Activated CD8-positive, alpha-beta memory T cell treated with anti-CD3 and anti-CD28 coated beads, Interleukin-2, amount 10 ng/mL, durations not matched to agents 7 days and 5 days (primary cell): ENCODE measurements around the gene PLPP4. TPM values are rescaled to one million over a fixed set of nuclear protein-coding genes. Genes with fewer than 3 reads are reported as not detected.

Experiments used
- ATAC-seq: fragments of 150-1000 bp; cut with Tn5 transposase; one replicate; pipeline ENCODE4 v1.10.0; 2021; ENCODE audit warnings: moderate library complexity
- CTCF ChIA-PET: fragments of 350-600 bp; sonication (Branson Sonifier 250); formaldehyde crosslinking; loops from one replicate; lab custom pipeline; 2021; ENCODE audit warnings: antibody characterized with exemption; lab: Charles Lee
- DNase-seq: peaks from one replicate; pipeline ENCODE4 v3.0.0-alpha.2; 2020
- H3K27ac Mint-ChIP-seq: one replicate; pipeline ENCODE4 v1.8.0; 2021; ENCODE audit warnings: mild to moderate bottlenecking, mixed read lengths
- H3K27me3 Mint-ChIP-seq: one replicate; pipeline ENCODE4 v1.8.0; 2021; ENCODE audit warnings: mixed read lengths
- H3K36me3 Mint-ChIP-seq: one replicate; pipeline ENCODE4 v1.8.0; 2021; ENCODE audit warnings: mild to moderate bottlenecking, mixed read lengths
- H3K4me1 Mint-ChIP-seq: one replicate; pipeline ENCODE4 v1.8.0; 2021; ENCODE audit warnings: mixed read lengths
- H3K4me3 Mint-ChIP-seq: one replicate; pipeline ENCODE4 v1.8.0; 2021; ENCODE audit warnings: mild to moderate bottlenecking, moderate library complexity, mixed read lengths
- H3K9me3 Mint-ChIP-seq: one replicate; pipeline ENCODE4 v1.8.0; 2022; ENCODE audit warnings: low read depth, mixed read lengths
- total RNA-seq, 2 experiments: library from RNA; stranded (reverse); gene quantifications; one replicate each; pipeline ENCODE4 v1.2.3, GENCODE V29; 2021

PLPP4 gene
- total RNA-seq, 2 experiments from 2014 or later, result not detected

- Mint-ChIP-seq H3K4me3 (no peak overlapping the region), H3K27me3 (no peaks in the 10 kb centered on the region), H3K27ac (no peak overlapping the region), H3K36me3 (no peaks in the 10 kb centered on the region), H3K4me1 (no peaks in the 10 kb centered on the region), H3K9me3 (no peaks in the 10 kb centered on the region)
- CTCF ChIA-PET, result no interaction called here
- no peak for DNase-seq
- ATAC-seq, result no peak
Observed at GRCh38 chr10:120586471-120586872, 129.4 kb downstream of the PLPP4 start.

- no peaks in the 10 kb centered on the region for H3K4me1 Mint-ChIP-seq
- H3K27ac Mint-ChIP-seq, result no peak overlapping the region
- CTCF ChIA-PET, result no interaction called here
- H3K9me3 Mint-ChIP-seq, result peaks cover 3% of the 10 kb centered on the region
- no peak for ATAC-seq
- DNase-seq, result no peak
- H3K27me3 Mint-ChIP-seq, result no peaks in the 10 kb centered on the region
- H3K4me3 Mint-ChIP-seq, result no peak overlapping the region
- H3K36me3 Mint-ChIP-seq, result no peaks in the 10 kb centered on the region
Observed at GRCh38 chr10:120587061-120587460, 130.0 kb downstream of the PLPP4 start.

- H3K36me3 Mint-ChIP-seq, result no peaks in the 10 kb centered on the region
- no peak overlapping the region for H3K27ac Mint-ChIP-seq
- CTCF ChIA-PET, result no interaction called here
- H3K4me1 Mint-ChIP-seq, result no peaks in the 10 kb centered on the region
- ATAC-seq, result no peak
- peaks cover 4% of the 10 kb centered on the region for H3K9me3 Mint-ChIP-seq
- DNase-seq, result no peak
- H3K27me3 Mint-ChIP-seq, result no peaks in the 10 kb centered on the region
- no peak overlapping the region for H3K4me3 Mint-ChIP-seq
Observed at GRCh38 chr10:120588311-120588710, 131.3 kb downstream of the PLPP4 start.

- Mint-ChIP-seq H3K27me3 (no peaks in the 10 kb centered on the region), H3K27ac (no peak overlapping the region), H3K36me3 (no peaks in the 10 kb centered on the region), H3K4me3 (no peak overlapping the region), H3K4me1 (no peaks in the 10 kb centered on the region), H3K9me3 (peaks cover 4% of the 10 kb centered on the region)
- ATAC-seq, result no peak
- DNase-seq, result no peak
- CTCF ChIA-PET, result no interaction called here
Observed at GRCh38 chr10:120593693-120594092, 136.7 kb downstream of the PLPP4 start.

GRCh38 chr10:120597902-120598301 is 140.9 kb downstream of the PLPP4 start:
- ATAC-seq (no peak), DNase-seq (no peak)
- H3K36me3 Mint-ChIP-seq, result no peaks in the 10 kb centered on the region
- CTCF ChIA-PET, result no interaction called here
- no peak overlapping the region for H3K4me3 Mint-ChIP-seq
- H3K27me3 Mint-ChIP-seq, result no peaks in the 10 kb centered on the region
- no peaks in the 10 kb centered on the region for H3K4me1 Mint-ChIP-seq
- no peak overlapping the region for H3K27ac Mint-ChIP-seq
- H3K9me3 Mint-ChIP-seq, result no peaks in the 10 kb centered on the region

GRCh38 chr10:120598386-120598785 is 141.4 kb downstream of the PLPP4 start:
- no peak for ATAC-seq
- Mint-ChIP-seq H3K27ac (no peak overlapping the region), H3K4me3 (no peak overlapping the region), H3K27me3 (no peaks in the 10 kb centered on the region), H3K9me3 (no peaks in the 10 kb centered on the region), H3K4me1 (no peaks in the 10 kb centered on the region), H3K36me3 (no peaks in the 10 kb centered on the region)
- CTCF ChIA-PET, result no interaction called here
- DNase-seq, result no peak

- CTCF ChIA-PET, result no interaction called here
- H3K4me1 Mint-ChIP-seq, result no peaks in the 10 kb centered on the region
Observed at GRCh38 chr10:120599200-120599724, 142.2 kb downstream of the PLPP4 start.

GRCh38 chr10:120600871-120601649 is 144.0 kb downstream of the PLPP4 start:
- no peak overlapping the region for H3K27ac Mint-ChIP-seq
- CTCF ChIA-PET, result no interaction called here
- no peaks in the 10 kb centered on the region for H3K4me1 Mint-ChIP-seq
- no peak for ATAC-seq
- no peaks in the 10 kb centered on the region for H3K27me3 Mint-ChIP-seq
- H3K4me3 Mint-ChIP-seq, result no peak overlapping the region
- H3K36me3 Mint-ChIP-seq, result no peaks in the 10 kb centered on the region
- no peaks in the 10 kb centered on the region for H3K9me3 Mint-ChIP-seq
- DNase-seq, result no peak

More at GRCh38 chr10:120599200-120599724, 142.2 kb downstream of the PLPP4 start:
- Mint-ChIP-seq H3K4me3 (no peak overlapping the region), H3K27ac (no peak overlapping the region), H3K36me3 (no peaks in the 10 kb centered on the region), H3K9me3 (no peaks in the 10 kb centered on the region), H3K27me3 (no peaks in the 10 kb centered on the region)
- DNase-seq, result no peak
- ATAC-seq, result no peak

GRCh38 chr10:120601999-120602398 is 145.0 kb downstream of the PLPP4 start:
- Mint-ChIP-seq H3K36me3 (no peaks in the 10 kb centered on the region), H3K9me3 (no peaks in the 10 kb centered on the region), H3K4me1 (no peaks in the 10 kb centered on the region), H3K27ac (no peak overlapping the region), H3K27me3 (no peaks in the 10 kb centered on the region), H3K4me3 (no peak overlapping the region)
- no peak for ATAC-seq
- CTCF ChIA-PET, result no interaction called here
- DNase-seq, result no peak

GRCh38 chr10:120605410-120605809 is 148.4 kb downstream of the PLPP4 start:
- DNase-seq (no peak), ATAC-seq (no peak)
- Mint-ChIP-seq H3K36me3 (no peaks in the 10 kb centered on the region), H3K27ac (no peak overlapping the region), H3K4me3 (no peak overlapping the region), H3K27me3 (no peaks in the 10 kb centered on the region), H3K9me3 (no peaks in the 10 kb centered on the region), H3K4me1 (no peaks in the 10 kb centered on the region)
- CTCF ChIA-PET, result no interaction called here

GRCh38 chr10:120606051-120606764 is 149.2 kb downstream of the PLPP4 start:
- no peak for DNase-seq
- Mint-ChIP-seq H3K9me3 (no peaks in the 10 kb centered on the region), H3K4me3 (no peak overlapping the region), H3K36me3 (no peaks in the 10 kb centered on the region), H3K27me3 (no peaks in the 10 kb centered on the region), H3K27ac (no peak overlapping the region), H3K4me1 (no peaks in the 10 kb centered on the region)
- no peak for ATAC-seq
- CTCF ChIA-PET, result no interaction called here

GRCh38 chr10:120607016-120607709 is 150.1 kb downstream of the PLPP4 start:
- Mint-ChIP-seq H3K27me3 (no peaks in the 10 kb centered on the region), H3K9me3 (no peaks in the 10 kb centered on the region), H3K36me3 (no peaks in the 10 kb centered on the region), H3K4me3 (no peak overlapping the region), H3K4me1 (no peaks in the 10 kb centered on the region), H3K27ac (no peak overlapping the region)
- CTCF ChIA-PET, result no interaction called here
- DNase-seq (no peak), ATAC-seq (no peak)
